HUES64 (cell line): ENCODE measurements around the gene GGA1. TPM values are rescaled to one million over a fixed set of nuclear protein-coding genes. Genes with fewer than 3 reads are reported as not detected.

Experiments used
- H3K27ac ChIP-seq: 2 replicates; pipeline ENCODE4 v1.7.0; 2013; ENCODE audit warnings: low read depth, low read length, inconsistent platforms
- H3K27me3 ChIP-seq: 2 replicates; pipeline ENCODE4 v1.6.1; 2013; ENCODE audit warnings: mild to moderate bottlenecking, low read length; ENCODE audit not compliant: insufficient read depth
- H3K36me3 ChIP-seq: 2 replicates; pipeline ENCODE4 v1.6.1; 2013; ENCODE audit warnings: mild to moderate bottlenecking, low read length; ENCODE audit not compliant: insufficient read depth
- H3K4me1 ChIP-seq: 2 replicates; pipeline ENCODE4 v1.6.1; 2013; ENCODE audit warnings: mild to moderate bottlenecking, low read length, moderate library complexity; ENCODE audit not compliant: insufficient read depth
- H3K4me3 ChIP-seq: 2 replicates; pipeline ENCODE4 v1.5.1; 2013; ENCODE audit warnings: mild to moderate bottlenecking, low read length, moderate library complexity
- H3K9ac ChIP-seq: 2 replicates; pipeline ENCODE4 v1.6.1; 2013; ENCODE audit warnings: mild to moderate bottlenecking, low read depth, low read length
- H3K9me3 ChIP-seq: 2 replicates; pipeline ENCODE4 v1.6.1; 2013; ENCODE audit warnings: low read depth, low read length; ENCODE audit not compliant: insufficient read depth
- WGBS: fragments of 150-250, 120-280 bp; methylation state at CpG from one replicate; pipeline ENCODE4 v1.1.7; 2013; ENCODE audit warnings: missing lambda C conversion rate; 5-methylcytosine and 5-hydroxymethylcytosine counted together
- polyA plus RNA-seq, 2 experiments: library from polyadenylated mRNA; stranded (reverse); fragments of 50-300 nt; gene quantifications; one replicate each; pipeline ENCODE4 v1.2.3, GENCODE V29; 2013

GGA1 gene, protein sequence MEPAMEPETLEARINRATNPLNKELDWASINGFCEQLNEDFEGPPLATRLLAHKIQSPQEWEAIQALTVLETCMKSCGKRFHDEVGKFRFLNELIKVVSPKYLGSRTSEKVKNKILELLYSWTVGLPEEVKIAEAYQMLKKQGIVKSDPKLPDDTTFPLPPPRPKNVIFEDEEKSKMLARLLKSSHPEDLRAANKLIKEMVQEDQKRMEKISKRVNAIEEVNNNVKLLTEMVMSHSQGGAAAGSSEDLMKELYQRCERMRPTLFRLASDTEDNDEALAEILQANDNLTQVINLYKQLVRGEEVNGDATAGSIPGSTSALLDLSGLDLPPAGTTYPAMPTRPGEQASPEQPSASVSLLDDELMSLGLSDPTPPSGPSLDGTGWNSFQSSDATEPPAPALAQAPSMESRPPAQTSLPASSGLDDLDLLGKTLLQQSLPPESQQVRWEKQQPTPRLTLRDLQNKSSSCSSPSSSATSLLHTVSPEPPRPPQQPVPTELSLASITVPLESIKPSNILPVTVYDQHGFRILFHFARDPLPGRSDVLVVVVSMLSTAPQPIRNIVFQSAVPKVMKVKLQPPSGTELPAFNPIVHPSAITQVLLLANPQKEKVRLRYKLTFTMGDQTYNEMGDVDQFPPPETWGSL
- polyA plus RNA-seq (2013, experiment 1 of 2) = 30.5 TPM
- polyA plus RNA-seq (2013, experiment 2 of 2) = 32.1 TPM

DNA sequence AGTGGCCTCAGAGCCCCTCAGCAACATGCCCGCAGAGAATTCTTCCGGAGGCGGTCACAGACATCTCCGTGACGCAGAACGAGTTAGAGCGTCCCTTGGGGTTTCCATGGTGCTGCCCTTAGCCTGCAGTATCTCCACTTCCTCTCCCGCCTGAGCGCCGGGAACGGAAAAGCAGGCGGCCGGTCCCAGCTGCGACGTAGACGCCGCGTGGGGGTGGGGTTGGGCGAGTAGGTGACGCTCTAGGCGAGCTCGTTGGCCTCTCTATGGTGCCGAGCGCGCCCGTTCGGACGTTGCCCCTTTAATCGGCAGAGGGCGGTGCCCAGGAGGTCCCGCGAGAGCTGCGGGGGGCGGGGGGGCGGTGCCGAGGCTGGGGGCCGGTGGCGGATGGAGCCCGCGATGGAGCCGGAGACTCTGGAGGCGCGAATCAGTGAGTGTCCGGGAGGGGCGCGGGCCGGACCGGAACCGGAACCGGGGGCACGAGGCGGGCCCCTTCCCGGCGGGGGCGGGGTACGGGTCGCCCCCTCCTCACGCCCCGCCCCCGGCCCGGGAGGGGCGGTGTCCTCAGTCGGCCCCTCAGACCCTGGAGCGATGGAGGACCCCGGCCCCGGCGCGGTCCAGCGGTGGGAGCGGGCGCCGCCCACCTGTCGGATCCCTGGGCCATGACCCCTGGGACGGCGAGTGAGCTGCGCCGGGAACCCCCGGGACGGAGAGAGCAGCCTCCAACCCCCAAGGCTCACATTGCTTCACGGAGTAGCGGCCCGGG, at the start of gene GGA1:
GGA1 (plus strand) TSS at position 358 of the 763 bp plus-strand sequence; CDS start at position 385, 27 bp downstream.
- H3K9me3 ChIP-seq = no peaks in the 10 kb centered on the region
- no peaks in the 10 kb centered on the region for H3K36me3 ChIP-seq
- peak within 1 kb of the TSS; percentile 99 for H3K27ac ChIP-seq
- peak within 1 kb of the TSS; percentile 78 for H3K4me3 ChIP-seq
- WGBS = under 1% methylated on average over 82 of the region's 82 CpGs
- no peaks in the 10 kb centered on the region for H3K4me1 ChIP-seq
- H3K27me3 ChIP-seq = no peaks in the 10 kb centered on the region
- peak within 1 kb of the TSS; percentile 95 for H3K9ac ChIP-seq

DNA sequence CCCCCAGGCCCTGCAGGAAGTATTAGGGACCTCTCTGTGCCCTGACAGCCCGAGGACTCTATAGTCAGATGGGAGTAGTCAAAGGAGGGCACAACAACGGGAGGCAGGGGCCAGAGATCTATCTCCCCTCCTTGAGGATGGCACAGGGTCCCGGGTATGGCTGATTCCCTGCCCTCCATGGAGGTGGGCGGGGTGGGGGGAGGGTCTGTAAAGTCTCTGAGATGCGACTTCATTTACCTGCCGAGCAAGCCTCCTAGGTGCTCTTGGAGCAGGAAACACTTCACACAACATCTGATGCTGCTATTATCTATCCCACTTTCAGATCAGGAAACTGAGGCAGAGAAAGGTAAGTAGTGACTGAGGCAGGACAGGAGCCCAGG, 49.1 kb upstream of the GGA1 start:
- Histone ChIP-seq H3K9ac (no peak overlapping the region), H3K9me3 (no peaks in the 10 kb centered on the region), H3K4me1 (peaks cover 31% of the 10 kb centered on the region), H3K36me3 (no peaks in the 10 kb centered on the region), H3K27ac (no peak overlapping the region; the same call in 1 of the 2 replicates), H3K4me3 (peak overlapping the region; percentile 40), H3K27me3 (peaks cover 33% of the 10 kb centered on the region)
- WGBS = 45% methylated on average over 6 of the region's 6 CpGs

DNA sequence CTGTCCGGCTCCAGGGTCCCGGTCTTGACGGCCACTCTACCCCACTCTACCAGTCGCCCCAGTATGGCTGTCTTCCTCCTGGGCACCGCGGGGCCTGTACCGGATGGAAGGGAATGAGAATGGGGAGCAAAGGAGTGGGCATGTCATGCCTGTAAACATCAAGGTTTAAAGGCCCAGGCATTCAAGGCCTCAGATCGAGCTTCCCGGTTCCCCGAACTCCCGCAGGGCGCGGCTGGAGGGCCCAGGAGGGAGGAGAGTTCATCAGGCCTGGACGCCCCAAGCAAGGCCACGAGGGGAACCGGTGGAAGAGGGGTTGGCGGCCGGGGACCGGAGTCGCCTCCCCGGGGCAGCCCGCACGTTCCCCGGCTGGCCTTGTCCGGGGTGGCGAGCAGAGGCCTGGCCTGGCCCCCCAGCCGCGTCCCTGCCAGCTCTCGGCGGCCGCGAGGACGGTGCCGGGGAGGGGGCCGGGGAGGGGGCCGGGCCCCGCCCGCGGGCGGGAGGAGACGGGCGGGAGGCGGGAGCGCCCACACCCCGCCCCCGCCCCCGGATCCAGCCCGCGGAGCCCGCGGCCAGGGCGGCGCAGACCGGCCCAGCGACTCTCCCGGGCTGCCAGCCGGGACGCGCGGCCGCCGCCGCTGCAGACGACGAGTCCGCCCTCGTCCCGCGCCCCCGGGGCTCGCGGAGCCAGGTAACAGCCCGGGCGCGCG, 48.6 kb upstream of the GGA1 start, which contains the start of gene CDC42EP1:
CDC42EP1 (plus strand) TSS at position 580 of the 707 bp plus-strand sequence. CDS start 5,870 bp downstream, outside the sequence.
- WGBS = 4% methylated on average over 75 of the region's 76 CpGs
- Histone ChIP-seq H3K27me3 (peaks cover 33% of the 10 kb centered on the region), H3K36me3 (no peaks in the 10 kb centered on the region), H3K9ac (peak within 1 kb of the TSS; percentile 65), H3K27ac (no peak within 1 kb of the TSS; the same call in 1 of the 2 replicates), H3K4me3 (peak within 1 kb of the TSS; percentile 58), H3K4me1 (peaks cover 31% of the 10 kb centered on the region), H3K9me3 (no peaks in the 10 kb centered on the region)

DNA sequence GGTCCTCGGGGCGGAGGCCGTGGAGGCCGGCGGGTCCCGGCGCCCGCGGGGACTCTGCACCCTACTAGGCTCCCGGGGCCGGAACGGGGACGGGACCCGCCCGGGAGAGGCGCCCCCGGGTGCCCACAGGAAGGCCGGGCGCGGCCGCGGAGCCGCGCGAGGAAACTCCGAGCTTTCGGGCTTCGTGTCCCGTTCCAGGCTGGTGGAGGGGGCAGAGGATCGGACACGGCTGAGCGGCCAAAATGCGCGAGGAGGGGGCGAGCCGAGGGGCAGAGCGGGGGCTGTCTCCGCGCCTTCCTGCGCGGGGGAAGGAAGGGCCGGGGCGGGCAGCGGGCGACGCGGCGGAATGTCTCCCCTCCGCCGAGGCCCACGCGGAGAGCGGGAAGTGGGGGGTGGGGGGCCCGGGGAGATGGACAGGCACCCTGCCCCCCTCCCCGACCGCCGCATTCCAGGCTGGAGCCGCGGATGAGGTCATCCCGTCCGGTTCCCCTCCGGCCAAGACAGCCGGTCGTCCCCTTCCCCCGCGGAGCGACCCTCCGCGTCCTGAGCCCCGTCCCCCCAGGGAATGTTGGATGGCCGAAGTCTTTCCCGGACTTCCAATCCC, 47.9 kb upstream of the GGA1 start:
- no peaks in the 10 kb centered on the region for H3K9me3 ChIP-seq
- no peaks in the 10 kb centered on the region for H3K36me3 ChIP-seq
- peaks cover 33% of the 10 kb centered on the region for H3K27me3 ChIP-seq
- peaks cover 31% of the 10 kb centered on the region for H3K4me1 ChIP-seq
- peak overlapping the region; percentile 58 for H3K4me3 ChIP-seq
- under 1% methylated on average over 69 of the region's 72 CpGs for WGBS
- H3K27ac ChIP-seq = no peak overlapping the region
- peak overlapping the region; percentile 65 for H3K9ac ChIP-seq

DNA sequence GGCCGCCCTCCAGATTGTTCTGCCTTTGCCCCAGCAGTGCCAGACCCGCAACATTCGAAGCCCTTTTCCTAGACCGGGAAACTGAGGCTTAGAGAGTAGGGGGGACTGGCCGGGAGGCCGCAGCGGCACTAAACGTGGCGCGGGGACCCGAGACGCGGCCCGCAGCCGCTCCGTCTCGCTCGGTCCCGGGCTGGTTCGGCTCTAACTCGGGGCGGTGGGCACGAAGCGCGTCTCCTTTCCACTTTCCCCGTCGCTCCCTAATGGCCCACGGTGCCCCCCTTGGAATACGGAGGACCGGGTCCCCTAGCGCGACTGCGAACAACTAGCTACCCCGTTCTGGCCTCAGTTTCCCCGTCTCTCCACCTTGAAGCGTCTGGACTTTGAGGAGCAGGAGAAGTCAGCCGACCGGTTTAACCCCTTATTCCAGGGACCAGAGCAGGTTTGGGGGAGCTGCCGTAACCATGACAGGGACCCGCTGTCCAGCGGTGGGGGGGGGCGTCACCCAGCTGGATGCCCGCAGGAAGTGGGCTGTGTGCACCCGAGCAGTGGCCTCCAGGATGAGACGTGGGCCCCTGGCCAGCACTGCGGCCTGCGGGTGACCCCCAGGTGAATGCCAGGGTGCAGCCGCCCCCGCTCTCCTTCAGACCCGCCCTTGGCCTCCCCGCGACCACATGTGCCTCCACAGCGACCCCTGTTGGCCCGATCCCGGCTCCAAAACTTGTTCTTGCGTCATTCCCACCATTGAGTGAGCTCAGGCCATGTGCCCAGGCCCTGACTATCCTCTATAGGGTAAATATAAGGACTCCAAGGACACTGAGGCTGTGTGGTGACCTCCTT, 47.2 kb upstream of the GGA1 start:
- H3K4me3 ChIP-seq = peak overlapping the region; percentile 58
- no peaks in the 10 kb centered on the region for H3K9me3 ChIP-seq
- no peaks in the 10 kb centered on the region for H3K36me3 ChIP-seq
- WGBS = 2% methylated on average over 56 of the region's 56 CpGs
- H3K9ac ChIP-seq = peak overlapping the region; percentile 32
- H3K27me3 ChIP-seq = peaks cover 33% of the 10 kb centered on the region
- no peak overlapping the region for H3K27ac ChIP-seq
- H3K4me1 ChIP-seq = peaks cover 28% of the 10 kb centered on the region

DNA sequence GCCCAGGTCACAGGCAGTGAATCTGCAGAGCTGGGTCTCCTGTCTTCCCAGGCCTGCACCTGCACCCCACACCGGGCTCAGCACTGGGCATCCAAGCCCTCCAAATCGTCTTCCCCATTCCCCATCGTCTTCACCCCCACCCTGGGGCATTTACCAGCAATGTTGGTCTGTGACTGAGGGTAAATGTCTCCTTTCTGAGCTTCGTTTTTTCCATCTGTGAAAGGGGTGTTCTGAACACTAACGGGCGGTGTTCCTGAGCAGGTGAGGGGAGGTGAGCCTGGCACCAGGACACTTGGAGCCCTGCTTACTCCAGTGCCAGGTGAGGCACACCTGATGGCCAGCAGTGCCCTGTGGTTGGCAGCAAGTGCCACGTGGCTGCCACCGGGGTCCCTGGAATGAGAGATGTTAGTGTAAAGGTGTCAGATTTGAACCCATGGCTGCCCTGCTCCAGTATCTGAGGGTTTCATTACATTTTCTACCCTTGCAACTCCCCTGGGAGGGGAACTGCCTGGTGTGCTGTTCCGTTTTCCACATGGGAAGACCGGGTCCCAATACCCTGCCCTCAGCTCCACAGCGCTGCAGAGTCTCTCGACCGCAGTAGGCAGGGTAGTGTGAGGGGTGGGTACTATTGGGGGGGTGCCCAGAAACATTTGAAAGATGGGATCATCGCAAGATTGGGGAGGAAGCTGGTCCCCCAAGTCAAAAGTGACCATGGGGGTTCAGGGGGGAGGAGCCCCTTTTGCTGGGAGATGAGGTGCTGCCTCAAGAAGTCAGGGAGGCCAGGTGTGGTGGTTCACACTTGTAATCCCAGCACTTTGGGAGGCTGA, 46.4 kb upstream of the GGA1 start:
- Histone ChIP-seq H3K27ac (no peak overlapping the region), H3K4me3 (no peak overlapping the region), H3K4me1 (peaks cover 21% of the 10 kb centered on the region)

DNA sequence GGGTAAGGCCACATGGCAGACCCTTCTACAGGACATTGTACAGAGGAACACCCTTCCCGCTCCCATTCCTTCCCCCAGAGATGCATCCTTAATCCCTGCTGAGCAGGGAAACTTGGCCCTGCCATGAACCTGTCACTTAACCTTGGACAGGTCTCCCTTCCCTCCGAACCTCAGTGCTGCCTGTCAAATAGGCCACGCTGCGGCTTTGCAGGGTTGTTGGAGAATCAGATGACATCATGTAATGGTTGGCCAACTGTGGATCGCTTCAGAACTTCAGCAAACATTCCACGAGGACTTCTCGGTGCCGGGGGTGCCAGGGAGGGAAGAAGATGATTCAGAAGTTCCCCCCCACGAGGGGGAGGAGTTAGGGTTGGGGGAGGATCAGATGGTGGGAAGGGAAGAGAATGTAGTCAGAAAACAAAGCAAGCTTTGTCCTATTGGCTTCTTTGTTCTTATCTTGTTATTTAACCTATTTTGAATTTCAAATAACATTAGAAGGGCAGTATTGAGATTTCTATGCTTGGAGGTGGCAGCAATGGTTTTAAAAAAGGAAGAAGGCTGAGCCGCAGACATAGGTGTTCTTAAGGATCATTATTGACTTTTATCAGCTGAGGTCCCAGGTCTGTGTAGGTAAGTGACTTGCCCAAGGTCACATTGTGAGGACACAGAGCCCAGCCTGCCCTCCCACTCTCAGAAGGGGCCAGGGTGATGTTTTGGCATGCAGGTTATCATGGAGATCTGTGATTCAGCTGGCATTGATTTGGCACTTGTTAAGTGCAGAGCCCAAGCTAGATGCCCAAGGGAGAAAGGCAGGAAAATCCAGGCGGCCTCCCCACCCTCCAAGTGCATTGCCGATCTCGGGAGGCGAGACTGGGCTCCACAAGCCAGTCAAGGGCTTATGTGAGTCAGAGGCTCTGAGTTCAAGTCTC, 45.2 kb upstream of the GGA1 start:
- peaks cover 21% of the 10 kb centered on the region for H3K4me1 ChIP-seq
- no peak overlapping the region for H3K4me3 ChIP-seq
- peaks cover 4% of the 10 kb centered on the region; the same call in 1 of the 2 replicates for H3K36me3 ChIP-seq
- WGBS = 57% methylated on average over 14 of the region's 14 CpGs
- no peaks in the 10 kb centered on the region for H3K9me3 ChIP-seq
- no peak overlapping the region for H3K9ac ChIP-seq
- H3K27ac ChIP-seq = peak overlapping the region; percentile 28; the same call in 1 of the 2 replicates
- H3K27me3 ChIP-seq = peaks cover 24% of the 10 kb centered on the region

More for the DNA sequence above, 46.4 kb upstream of the GGA1 start:
- Histone ChIP-seq H3K9ac (peak overlapping the region; percentile 32), H3K9me3 (no peaks in the 10 kb centered on the region), H3K36me3 (peaks cover 4% of the 10 kb centered on the region; the same call in 1 of the 2 replicates), H3K27me3 (peaks cover 29% of the 10 kb centered on the region)
- WGBS = 91% methylated on average over 14 of the region's 14 CpGs

DNA sequence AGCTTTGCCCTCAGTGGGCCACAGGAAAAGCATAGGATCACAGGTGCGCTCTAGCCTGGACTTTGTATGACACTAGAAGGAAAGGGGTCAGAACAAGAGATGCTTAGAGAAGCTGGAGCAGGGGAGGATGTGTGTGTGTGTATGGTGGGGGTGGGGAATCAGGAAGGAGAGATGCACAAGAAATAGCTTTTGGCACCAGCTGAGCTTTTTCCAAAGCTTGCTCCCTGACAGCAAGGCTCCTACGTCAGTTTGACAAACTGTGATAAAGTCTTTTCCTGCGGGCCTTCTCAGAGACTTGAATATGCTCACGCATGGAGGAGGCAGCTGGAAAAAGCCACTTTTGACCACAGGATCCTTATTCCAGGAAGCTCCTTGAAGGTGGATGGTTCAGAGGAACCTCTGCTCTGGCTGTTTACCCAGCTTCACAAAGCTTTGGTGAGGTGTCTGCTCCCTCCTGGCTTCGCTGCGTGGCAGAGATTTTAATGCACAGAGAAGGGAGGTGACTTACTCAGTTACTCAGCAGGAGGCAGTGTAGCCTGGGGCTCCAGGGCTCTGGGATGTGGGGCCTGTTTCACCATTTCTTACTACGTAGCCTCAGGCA, 44.4 kb upstream of the GGA1 start:
- no peak overlapping the region for H3K4me3 ChIP-seq
- H3K4me1 ChIP-seq = peaks cover 28% of the 10 kb centered on the region
- peaks cover 17% of the 10 kb centered on the region for H3K27me3 ChIP-seq
- H3K36me3 ChIP-seq = peaks cover 4% of the 10 kb centered on the region; the same call in 1 of the 2 replicates
- no peak overlapping the region for H3K9ac ChIP-seq
- H3K27ac ChIP-seq = peak overlapping the region; percentile 15; the same call in 1 of the 2 replicates
- whole genome bisulfite sequencing = 80% methylated on average over 7 of the region's 7 CpGs
- no peaks in the 10 kb centered on the region for H3K9me3 ChIP-seq
